Forelimb muscle (tissue), 1 donor: ENCODE results near the gene ERP27. TPM values are rescaled to one million over a fixed set of nuclear protein-coding genes. Genes with fewer than 3 reads are reported as not detected.

Experiments
- DNase-seq: peaks from one replicate; pipeline ENCODE4 v3.0.0-alpha.2; 2013; ENCODE audit warnings: low read depth
- polyA plus RNA-seq: library from polyadenylated mRNA; unstranded; fragments of 120-200 nt; gene quantifications from one replicate; pipeline ENCODE4 v1.2.1, GENCODE V29; 2013; ENCODE audit not compliant: insufficient read length

The ERP27 gene
- 0.11 TPM for polyA plus RNA-seq

- no peak for DNase-seq
These were observed at the start of gene ERP27 for GRCh38 chr12:14938301-14938700. TSS of gene ERP27 (minus strand) at chr12:14938537. CDS start at chr12:14938508, 29 bp downstream.

GRCh38 chr12:14988035-14988434 is 49.7 kb upstream of the ERP27 start:
- DNase-seq: no peak

- no peak for DNase-seq
These were observed 48.1 kb upstream of the ERP27 start for GRCh38 chr12:14986449-14986848.

GRCh38 chr12:14984766-14985285 is 46.5 kb upstream of the ERP27 start:
- no peak for DNase-seq

GRCh38 chr12:14984036-14984435 is 45.7 kb upstream of the ERP27 start:
- DNase-seq: no peak

- no peak for DNase-seq
These were observed 44.7 kb upstream of the ERP27 start for GRCh38 chr12:14982991-14983390.

- DNase-seq: no peak
These were observed 44.2 kb upstream of the ERP27 start for GRCh38 chr12:14982562-14982961.

GRCh38 chr12:14981049-14981448 is 42.7 kb upstream of the ERP27 start:
- no peak for DNase-seq

GRCh38 chr12:14979468-14979867 is 41.1 kb upstream of the ERP27 start:
- no peak for DNase-seq

- DNase-seq: no peak
These were observed 38.3 kb upstream of the ERP27 start for GRCh38 chr12:14976658-14977057.

GRCh38 chr12:14975457-14975856 is 37.1 kb upstream of the ERP27 start:
- no peak for DNase-seq

- DNase-seq: no peak
These were observed 36.3 kb upstream of the ERP27 start for GRCh38 chr12:14974633-14975032.

- no peak for DNase-seq
These were observed 34.5 kb upstream of the ERP27 start, which contains the start of gene PDE6H for GRCh38 chr12:14972816-14973215. TSS of gene PDE6H (plus strand) at chr12:14973042. CDS start at chr12:14978013, 4,971 bp downstream.

- DNase-seq: no peak
These were observed 32.1 kb upstream of the ERP27 start for GRCh38 chr12:14970473-14970872.

GRCh38 chr12:14968478-14968877 is 30.1 kb upstream of the ERP27 start:
- no peak for DNase-seq

- DNase-seq: no peak
These were observed 26.9 kb upstream of the ERP27 start for GRCh38 chr12:14965221-14965620.

- DNase-seq: no peak
These were observed 26.1 kb upstream of the ERP27 start for GRCh38 chr12:14964406-14964805.

GRCh38 chr12:14963520-14963919 is 25.2 kb upstream of the ERP27 start:
- DNase-seq: no peak

GRCh38 chr12:14962797-14963196 is 24.5 kb upstream of the ERP27 start:
- DNase-seq: no peak

- DNase-seq: no peak
These were observed 23.8 kb upstream of the ERP27 start for GRCh38 chr12:14962153-14962539.

- DNase-seq: no peak
These were observed 23.3 kb upstream of the ERP27 start, which contains the start of gene ARHGDIB for GRCh38 chr12:14961466-14962152. TSS of gene ARHGDIB (minus strand) at chr12:14961601. CDS start at chr12:14950712, 10,889 bp downstream.

GRCh38 chr12:14960548-14961465 is 22.5 kb upstream of the ERP27 start:
- no peak for DNase-seq
